Loucy (cell line): ENCODE measurements around the gene C1orf53.

Experiments
- H2AFZ ChIP-seq: fragments of 200-600 bp; sonication (generic); 2 replicates; pipeline ENCODE4 v1.6.0; 2016; ENCODE audit warnings: antibody characterized with exemption, mild to moderate bottlenecking, low read length, moderate library complexity
- H3F3A ChIP-seq: fragments of 200-600 bp; 2 replicates; pipeline ENCODE4 v1.6.0; 2016; ENCODE audit warnings: antibody characterized with exemption, low read depth, mild to moderate bottlenecking
- H3K27me3 ChIP-seq: fragments of 200-600 bp; sonication (generic); 2 replicates; pipeline ENCODE4 v1.6.1; 2014; ENCODE audit warnings: low read length, mild to moderate bottlenecking; ENCODE audit not compliant: insufficient read depth, poor library complexity, severe bottlenecking
- H3K36me3 ChIP-seq: fragments of 200-600 bp; sonication (generic); 2 replicates; pipeline ENCODE4 v1.6.1; 2016; ENCODE audit warnings: low read length; ENCODE audit not compliant: insufficient read depth
- H3K4me1 ChIP-seq: fragments of 200-600 bp; sonication (generic); 2 replicates; pipeline ENCODE4 v1.5.1; 2014; ENCODE audit warnings: low read length, mild to moderate bottlenecking; ENCODE audit not compliant: insufficient read depth, poor library complexity, severe bottlenecking
- H3K4me2 ChIP-seq: fragments of 200-600 bp; sonication (generic); 2 replicates; pipeline ENCODE4 v1.6.0; 2014; ENCODE audit warnings: antibody characterized with exemption, low read length, low read depth, mild to moderate bottlenecking; ENCODE audit not compliant: poor library complexity, severe bottlenecking
- H3K4me3 ChIP-seq: fragments of 200-600 bp; sonication (generic); 2 replicates; pipeline ENCODE4 v1.5.1; 2014; ENCODE audit warnings: low read length, mild to moderate bottlenecking, mixed read lengths; ENCODE audit not compliant: poor library complexity, severe bottlenecking
- H3K79me2 ChIP-seq: fragments of 200-600 bp; sonication (generic); 2 replicates; pipeline ENCODE4 v1.6.1; 2014; ENCODE audit warnings: low read length; ENCODE audit not compliant: insufficient read depth
- H3K9ac ChIP-seq: fragments of 200-600 bp; sonication (generic); 2 replicates; pipeline ENCODE4 v1.6.0; 2014; ENCODE audit warnings: mild to moderate bottlenecking, low read depth, low read length, moderate library complexity; ENCODE audit not compliant: poor library complexity, severe bottlenecking
- H3K9me2 ChIP-seq: fragments of 200-600 bp; sonication (generic); replicated peaks from 2 replicates; pipeline ENCODE4 v1.6.1; 2016; ENCODE audit warnings: low read depth, low read length, mixed read lengths
- H3K9me3 ChIP-seq: fragments of 200-600 bp; sonication (generic); 2 replicates; pipeline ENCODE4 v1.6.1; 2014; ENCODE audit warnings: mild to moderate bottlenecking, antibody characterized with exemption, low read length, low read depth; ENCODE audit not compliant: insufficient read depth
- H4K20me1 ChIP-seq: fragments of 200-600 bp; sonication (generic); 2 replicates; pipeline ENCODE4 v1.6.0; 2014; ENCODE audit warnings: antibody characterized with exemption, low read length, mild to moderate bottlenecking; ENCODE audit not compliant: insufficient read depth, poor library complexity, severe bottlenecking
- EZH2phosphoT487 ChIP-seq: fragments of 200-600 bp; IDR thresholded peaks from 2 replicates; pipeline ENCODE4 v1.6.1; 2018; ENCODE audit warnings: antibody characterized with exemption, mild to moderate bottlenecking, moderate library complexity, borderline replicate concordance
- TF ChIP-seq, protein P1 (sequence below): fragments of 200-600 bp; sonication (generic); conservative IDR thresholded peaks from 2 replicates; pipeline ENCODE4 v1.5.1; 2014; ENCODE audit warnings: mild to moderate bottlenecking, antibody characterized with exemption, low read length

C1orf53 gene

DNA sequence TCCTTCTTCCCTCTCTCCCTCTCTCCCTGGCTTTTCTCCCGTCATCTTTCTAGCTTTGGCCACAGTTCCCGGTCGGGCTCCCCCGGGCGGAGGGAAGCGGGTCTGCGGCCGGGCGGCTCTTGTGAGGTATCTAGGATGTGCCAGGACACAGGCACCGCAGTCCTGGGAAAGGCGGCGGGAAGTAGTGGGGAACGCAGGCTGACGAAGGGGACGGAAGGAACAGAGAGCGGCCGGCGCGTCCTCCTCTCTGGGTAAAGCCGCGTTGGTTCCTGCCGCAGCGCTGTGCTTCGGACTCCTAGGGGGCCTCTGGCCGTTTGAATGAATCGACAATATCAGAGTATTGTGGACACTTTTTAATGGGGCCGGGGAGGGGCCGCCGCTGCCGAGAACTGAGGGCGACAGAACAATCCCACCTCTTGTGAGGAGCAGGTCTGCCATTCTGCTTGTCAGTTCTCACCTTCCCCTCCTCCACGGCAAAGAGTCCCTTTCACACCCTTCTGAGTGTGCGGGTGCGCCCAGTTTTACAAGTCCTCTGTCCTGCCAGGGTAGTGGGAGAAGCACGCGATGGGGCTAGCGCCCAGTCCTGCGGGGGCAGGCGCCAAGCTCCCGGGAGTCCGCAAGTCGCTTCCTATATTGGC lies 13.6 kb downstream of the C1orf53 start:
- Histone ChIP-seq H3K36me3 (no peaks in the 10 kb centered on the region), H3K9ac (no peak overlapping the region), H2AFZ (peak overlapping the region; percentile 97; the same call in 1 of the 2 replicates), H3K4me1 (peaks cover 12% of the 10 kb centered on the region), H4K20me1 (no peaks in the 10 kb centered on the region), H3K27me3 (no peaks in the 10 kb centered on the region), H3K4me2 (peak overlapping the region; percentile 55), H3K4me3 (peak overlapping the region; percentile 67), H3K9me2 (no peaks in the 10 kb centered on the region), H3K9me3 (no peaks in the 10 kb centered on the region), H3K79me2 (no peaks in the 10 kb centered on the region), H3F3A (no peaks in the 10 kb centered on the region)
- TF ChIP-seq, protein P1, sequence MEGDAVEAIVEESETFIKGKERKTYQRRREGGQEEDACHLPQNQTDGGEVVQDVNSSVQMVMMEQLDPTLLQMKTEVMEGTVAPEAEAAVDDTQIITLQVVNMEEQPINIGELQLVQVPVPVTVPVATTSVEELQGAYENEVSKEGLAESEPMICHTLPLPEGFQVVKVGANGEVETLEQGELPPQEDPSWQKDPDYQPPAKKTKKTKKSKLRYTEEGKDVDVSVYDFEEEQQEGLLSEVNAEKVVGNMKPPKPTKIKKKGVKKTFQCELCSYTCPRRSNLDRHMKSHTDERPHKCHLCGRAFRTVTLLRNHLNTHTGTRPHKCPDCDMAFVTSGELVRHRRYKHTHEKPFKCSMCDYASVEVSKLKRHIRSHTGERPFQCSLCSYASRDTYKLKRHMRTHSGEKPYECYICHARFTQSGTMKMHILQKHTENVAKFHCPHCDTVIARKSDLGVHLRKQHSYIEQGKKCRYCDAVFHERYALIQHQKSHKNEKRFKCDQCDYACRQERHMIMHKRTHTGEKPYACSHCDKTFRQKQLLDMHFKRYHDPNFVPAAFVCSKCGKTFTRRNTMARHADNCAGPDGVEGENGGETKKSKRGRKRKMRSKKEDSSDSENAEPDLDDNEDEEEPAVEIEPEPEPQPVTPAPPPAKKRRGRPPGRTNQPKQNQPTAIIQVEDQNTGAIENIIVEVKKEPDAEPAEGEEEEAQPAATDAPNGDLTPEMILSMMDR: no peak
- no peak for TF ChIP-seq EZH2phosphoT487

DNA sequence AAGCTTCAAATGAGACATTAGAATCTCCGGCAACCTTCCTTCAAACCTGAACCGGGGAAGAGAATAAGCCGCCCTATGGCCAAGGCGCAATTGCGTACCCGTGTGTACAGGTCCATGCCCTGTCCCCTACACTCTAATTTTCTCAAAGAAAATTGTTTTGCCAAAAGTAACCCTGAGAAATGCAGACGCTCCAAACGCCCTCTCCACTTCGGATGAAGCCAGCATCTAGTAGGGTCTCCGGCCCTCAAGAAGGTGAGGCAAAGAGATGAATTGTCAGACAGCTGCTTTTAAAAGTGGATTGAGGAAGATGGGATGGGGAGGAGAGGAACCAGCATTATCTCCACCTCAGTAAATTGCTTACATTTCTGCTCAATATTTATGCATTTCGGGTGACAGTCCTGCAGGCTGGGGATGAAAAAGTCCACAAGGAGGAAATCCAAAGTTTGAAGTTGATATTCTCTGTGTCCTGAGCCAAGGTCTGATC lies 14.1 kb downstream of the C1orf53 start:
- H3K9ac ChIP-seq: no peak overlapping the region
- H3K9me2 ChIP-seq: no peaks in the 10 kb centered on the region
- peaks cover 12% of the 10 kb centered on the region for H3K4me1 ChIP-seq
- no peaks in the 10 kb centered on the region for H3K27me3 ChIP-seq
- peak overlapping the region; percentile 55 for H3K4me2 ChIP-seq
- H3K4me3 ChIP-seq: no peak overlapping the region
- no peaks in the 10 kb centered on the region for H3K9me3 ChIP-seq
- H4K20me1 ChIP-seq: no peaks in the 10 kb centered on the region
- no peak overlapping the region for H2AFZ ChIP-seq
- TF ChIP-seq EZH2phosphoT487: no peak
- TF ChIP-seq, protein P1: no peak
- H3K36me3 ChIP-seq: no peaks in the 10 kb centered on the region
- H3K79me2 ChIP-seq: no peaks in the 10 kb centered on the region
- no peaks in the 10 kb centered on the region for H3F3A ChIP-seq

DNA sequence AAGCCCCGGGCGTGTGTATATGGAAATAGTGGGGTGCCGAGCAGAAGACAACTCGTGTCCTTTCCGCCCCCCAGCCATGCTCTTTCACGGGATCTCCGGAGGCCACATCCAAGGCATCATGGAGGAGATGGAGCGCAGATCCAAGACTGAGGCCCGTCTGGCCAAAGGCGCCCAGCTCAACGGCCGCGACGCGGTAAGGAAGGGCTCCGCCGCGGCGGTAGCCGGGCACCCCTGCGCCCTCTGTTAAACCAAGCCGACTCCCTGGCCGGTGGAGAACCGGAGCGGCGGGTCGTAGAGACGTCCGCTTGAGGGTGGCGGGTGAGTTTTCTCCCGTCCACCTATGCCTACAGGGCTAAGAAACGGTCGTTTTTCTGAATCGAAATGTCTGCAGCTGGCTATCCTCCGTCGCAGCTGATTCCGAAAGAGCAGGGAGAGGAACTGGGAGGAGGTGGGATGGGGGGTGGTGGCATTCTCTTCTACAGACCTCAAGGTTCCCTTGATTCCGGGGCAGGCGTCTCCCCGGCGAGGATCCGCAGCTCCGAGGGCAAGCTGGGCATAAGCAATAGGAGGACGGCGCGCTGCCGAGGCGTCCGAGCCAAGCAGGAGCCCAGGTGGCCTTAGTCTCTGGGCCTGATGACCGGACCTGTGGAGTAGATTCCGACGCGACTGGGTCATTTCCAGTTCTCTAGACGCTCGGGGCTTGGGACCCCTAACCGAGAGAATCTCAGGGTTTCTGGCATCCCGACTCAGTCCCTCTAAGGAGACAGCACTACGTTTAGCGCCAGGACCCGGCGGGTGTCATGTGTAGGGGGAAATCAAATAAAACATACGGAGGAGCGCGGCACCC lies 15.6 kb downstream of the C1orf53 start:
- H3K4me1 ChIP-seq: peaks cover 12% of the 10 kb centered on the region
- H3K36me3 ChIP-seq: no peaks in the 10 kb centered on the region
- H3K4me3 ChIP-seq: no peak overlapping the region
- no peak overlapping the region for H3K9ac ChIP-seq
- H3K9me2 ChIP-seq: no peaks in the 10 kb centered on the region
- no peaks in the 10 kb centered on the region for H3K79me2 ChIP-seq
- H3K4me2 ChIP-seq: no peak overlapping the region
- H3K9me3 ChIP-seq: no peaks in the 10 kb centered on the region
- TF ChIP-seq, protein P1: no peak
- TF ChIP-seq EZH2phosphoT487: no peak
- H3F3A ChIP-seq: no peaks in the 10 kb centered on the region
- no peak overlapping the region for H2AFZ ChIP-seq
- H4K20me1 ChIP-seq: no peaks in the 10 kb centered on the region
- no peaks in the 10 kb centered on the region for H3K27me3 ChIP-seq
